ENCODE results near the gene HS2ST1.

GRCh38 chr1:86997538-86997937 is 83.1 kb downstream of the HS2ST1 start:
- TF ChIP-seq CTCF (IDR thresholded peaks at IDR 0.05; ENCODE audit: extremely low read depth in 1 of 2, insufficient read depth in 1 of 2, low read depth in 1 of 2, low read length in 2 of 2) (no peak), FOS (IDR thresholded peaks at IDR 0.05; ENCODE audit: borderline replicate concordance, insufficient read depth, low read length) (no peak), POLR2A (IDR thresholded peaks at IDR 0.05; ENCODE audit: low read depth, low read length) (no peak)
